NCI-H1105 (cell line): ENCODE results near the gene SPTAN1.
"Not testable (repeated sequence)": the region's sequence is repeated elsewhere in the genome, so short reads cannot be mapped to it uniquely, and the experiment has no call there.

Experiments
- DNase-seq: peaks from one replicate; lab custom pipeline; 2025; lab: John Stamatoyannopoulos, UW

SPTAN1 gene

GRCh38 chr9:128552744-128553440, 505 bp downstream of the SPTAN1 start:
- peak; percentile 39 for DNase-seq

GRCh38 chr9:128553728-128554127, 1.3 kb downstream of the SPTAN1 start:
- no peak for DNase-seq

GRCh38 chr9:128554155-128554862, 1.9 kb downstream of the SPTAN1 start:
- DNase-seq: no peak

GRCh38 chr9:128555180-128555721, 2.9 kb downstream of the SPTAN1 start:
- no peak for DNase-seq

GRCh38 chr9:128556276-128556675, 3.9 kb downstream of the SPTAN1 start:
- DNase-seq: no peak

- no peak for DNase-seq
Measured at GRCh38 chr9:128556926-128557634, 4.7 kb downstream of the SPTAN1 start.

- peak; percentile 73 for DNase-seq
Measured at GRCh38 chr9:128558431-128559310, 6.3 kb downstream of the SPTAN1 start.

GRCh38 chr9:128565578-128565977, 13.2 kb downstream of the SPTAN1 start:
- DNase-seq: no peak

- DNase-seq: no peak
Measured at GRCh38 chr9:128568470-128569078, 16.2 kb downstream of the SPTAN1 start.

- DNase-seq: no peak
Measured at GRCh38 chr9:128575469-128575868, 23.1 kb downstream of the SPTAN1 start.

- no peak for DNase-seq
Measured at GRCh38 chr9:128575916-128576315, 23.5 kb downstream of the SPTAN1 start.

- no peak for DNase-seq
Measured at GRCh38 chr9:128577206-128577605, 24.8 kb downstream of the SPTAN1 start.

- DNase-seq: no peak
Measured at GRCh38 chr9:128579194-128579593, 26.8 kb downstream of the SPTAN1 start.

GRCh38 chr9:128580731-128581130, 28.3 kb downstream of the SPTAN1 start:
- DNase-seq: no peak

- not testable (repeated sequence) for DNase-seq
Measured at GRCh38 chr9:128585155-128585554, 32.8 kb downstream of the SPTAN1 start.

- DNase-seq: not testable (repeated sequence)
Measured at GRCh38 chr9:128586934-128587333, 34.5 kb downstream of the SPTAN1 start.

GRCh38 chr9:128587453-128587852, 35.1 kb downstream of the SPTAN1 start:
- no peak for DNase-seq

GRCh38 chr9:128588581-128589233, 36.3 kb downstream of the SPTAN1 start:
- no peak for DNase-seq

GRCh38 chr9:128593039-128593438, 40.7 kb downstream of the SPTAN1 start:
- DNase-seq: no peak

GRCh38 chr9:128593856-128594255, 41.5 kb downstream of the SPTAN1 start:
- DNase-seq: no peak

GRCh38 chr9:128595471-128595870, 43.1 kb downstream of the SPTAN1 start:
- no peak for DNase-seq
